GM23248 (cell line): ENCODE results near the gene TMEM237. TPM values are rescaled to one million over a fixed set of nuclear protein-coding genes. Genes with fewer than 3 reads are reported as not detected.

Source experiments
- DNase-seq: peaks from one replicate; pipeline ENCODE4 v3.0.0-alpha.2; 2015
- H2AFZ ChIP-seq: fragments of 200-600 bp; sonication (generic); 2 replicates; pipeline ENCODE4 v1.6.1; 2016; ENCODE audit warnings: antibody characterized with exemption
- H3F3A ChIP-seq: fragments of 200-600 bp; sonication (generic); 2 replicates; pipeline ENCODE4 v1.6.1; 2016; ENCODE audit warnings: mild to moderate bottlenecking, antibody characterized with exemption, mixed run types; ENCODE audit not compliant: insufficient read depth
- H3K27ac ChIP-seq: fragments of 200-600 bp; sonication (generic); 2 replicates; pipeline ENCODE4 v1.5.1; 2016; ENCODE audit warnings: mild to moderate bottlenecking
- H3K27me3 ChIP-seq: fragments of 200-600 bp; sonication (generic); replicated peaks from 2 replicates; pipeline ENCODE4 v1.6.1; 2016; ENCODE audit warnings: mild to moderate bottlenecking; ENCODE audit not compliant: insufficient read depth
- H3K36me3 ChIP-seq: fragments of 200-600 bp; sonication (generic); 2 replicates; pipeline ENCODE4 v1.6.1; 2016; ENCODE audit warnings: low read depth, mild to moderate bottlenecking
- H3K4me1 ChIP-seq: fragments of 200-600 bp; sonication (generic); 2 replicates; pipeline ENCODE4 v1.6.1; 2016; ENCODE audit warnings: mild to moderate bottlenecking; ENCODE audit not compliant: insufficient read depth
- H3K4me2 ChIP-seq: fragments of 200-600 bp; sonication (generic); one replicate; pipeline ENCODE4 v1.6.1; 2016; ENCODE audit warnings: mild to moderate bottlenecking; ENCODE audit not compliant: unreplicated experiment
- H3K4me3 ChIP-seq: fragments of 200-600 bp; sonication (generic); 2 replicates; pipeline ENCODE4 v1.5.1; 2016; ENCODE audit warnings: mild to moderate bottlenecking
- H3K79me2 ChIP-seq: fragments of 200-600 bp; sonication (generic); 2 replicates; pipeline ENCODE4 v1.6.1; 2016; ENCODE audit warnings: mild to moderate bottlenecking; ENCODE audit not compliant: insufficient read depth
- H3K9ac ChIP-seq: fragments of 200-600 bp; sonication (generic); 2 replicates; pipeline ENCODE4 v1.6.1; 2016; ENCODE audit warnings: mild to moderate bottlenecking
- H3K9me2 ChIP-seq: fragments of 200-600 bp; sonication (generic); 2 replicates; pipeline ENCODE4 v1.6.1; 2016; ENCODE audit warnings: mixed run types, mild to moderate bottlenecking, moderate library complexity; ENCODE audit not compliant: insufficient read depth
- H3K9me3 ChIP-seq: fragments of 200-600 bp; sonication (generic); one replicate; pipeline ENCODE4 v1.6.1; 2017; ENCODE audit warnings: low read depth
- H4K20me1 ChIP-seq: fragments of 200-600 bp; sonication (generic); 2 replicates; pipeline ENCODE4 v1.6.0; 2016; ENCODE audit not compliant: insufficient read depth
- EZH2 ChIP-seq: fragments of 200-600 bp; sonication (generic); IDR thresholded peaks from 2 replicates; pipeline ENCODE4 v1.6.1; 2018; ENCODE audit warnings: antibody characterized with exemption, mild to moderate bottlenecking; ENCODE audit not compliant: insufficient read depth, poor library complexity, severe bottlenecking
- EZH2phosphoT487 ChIP-seq: fragments of 200-600 bp; sonication (generic); IDR thresholded peaks from 2 replicates; pipeline ENCODE4 v1.6.1; 2018; ENCODE audit warnings: antibody characterized with exemption, moderate library complexity, mild to moderate bottlenecking, low read depth; ENCODE audit not compliant: insufficient read depth
- WGBS, 2 experiments: methylation state at CpG; one replicate each; pipeline ENCODE4 v1.1.6; 2015 to 2017; ENCODE audit warnings: low lambda C conversion rate in 2 of 2, low coverage in 1 of 2; ENCODE audit errors: missing lambda C conversion rate in 2 of 2; 5-methylcytosine and 5-hydroxymethylcytosine counted together
- in situ Hi-C: fragments of 300-500 bp; cut with MboI; formaldehyde crosslinking; loops from 2 replicates; pipeline ENCODE4 v1.15.0; 2020
- polyA plus RNA-seq: library from polyadenylated mRNA; unstranded; fragments of >200 nt; fragmentation: Nextera tagmentation; extraction: Ambion mirVana; gene quantifications from 2 replicates; pipeline ENCODE4 v1.2.1, GENCODE V29; 2016
- total RNA-seq: library from RNA; depleted of rRNA; stranded (reverse); fragments of >200 nt; shearing (Covaris generic); gene quantifications from 2 replicates; pipeline ENCODE4 v1.2.3, GENCODE V29; 2014

Gene TMEM237
- total and polyA plus RNA-seq, 2 experiments from 2014 or later: 77.5 to 95.5 TPM

DNA sequence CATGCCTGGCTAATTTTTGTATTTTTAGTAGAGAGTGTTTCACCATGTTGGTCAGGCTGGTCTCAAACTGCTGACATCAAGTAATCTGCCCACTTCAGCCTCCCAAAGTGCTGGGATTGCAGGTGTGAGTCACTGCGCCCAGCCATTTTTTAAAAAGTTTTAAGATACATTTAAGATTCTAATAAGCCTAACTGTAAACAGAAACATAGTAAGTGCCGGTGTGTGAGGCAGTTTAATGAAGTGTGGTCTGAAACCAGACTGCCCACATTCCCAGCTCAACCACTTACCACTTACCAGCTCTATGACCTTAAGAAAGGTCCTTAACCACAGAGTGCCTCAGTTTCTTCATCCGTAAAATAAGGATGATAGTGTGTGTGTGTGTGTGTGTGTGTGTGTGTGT, 42.4 kb downstream of the TMEM237 start:
- no peak overlapping the region for H3K4me3 ChIP-seq
- no peaks in the 10 kb centered on the region for H4K20me1 ChIP-seq
- no peaks in the 10 kb centered on the region for H3K27me3 ChIP-seq
- 84 to 86% methylated on average over 3 of the region's 3 CpGs for WGBS, 2 experiments
- TF ChIP-seq EZH2phosphoT487 (no peak), EZH2 (no peak)
- H3K9ac ChIP-seq: no peak overlapping the region
- H3K9me2 ChIP-seq: no peaks in the 10 kb centered on the region
- no peaks in the 10 kb centered on the region for H3K4me1 ChIP-seq
- H2AFZ ChIP-seq: no peak overlapping the region
- no peaks in the 10 kb centered on the region for H3K9me3 ChIP-seq
- H3K4me2 ChIP-seq: no peak overlapping the region
- no peak overlapping the region for H3K27ac ChIP-seq
- no peaks in the 10 kb centered on the region for H3F3A ChIP-seq
- in situ Hi-C loops: no loop called here
- no peak for DNase-seq
- H3K36me3 ChIP-seq: no peaks in the 10 kb centered on the region
- no peaks in the 10 kb centered on the region for H3K79me2 ChIP-seq

DNA sequence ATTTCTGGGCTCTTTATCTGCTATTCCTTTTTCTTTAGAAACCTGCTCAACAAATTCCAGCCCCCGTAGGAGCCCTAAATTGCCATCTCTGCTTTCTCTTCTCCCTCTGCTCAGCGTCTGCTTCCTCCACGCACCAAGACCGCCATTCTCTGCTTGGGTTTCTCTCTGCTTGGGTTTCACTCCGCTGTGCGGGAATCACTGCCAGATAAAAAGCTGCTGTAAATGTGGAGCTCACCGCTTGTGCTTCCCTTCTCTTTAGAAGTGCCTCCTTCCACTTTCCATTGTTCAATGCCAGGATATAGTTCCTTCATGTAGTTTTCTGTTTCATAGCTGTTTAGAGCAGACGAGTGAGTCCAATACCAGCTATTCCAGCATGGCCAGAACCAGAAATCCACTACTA, 45.9 kb downstream of the TMEM237 start:
- no peaks in the 10 kb centered on the region for H3K9me2 ChIP-seq
- H3F3A ChIP-seq: no peaks in the 10 kb centered on the region
- no peaks in the 10 kb centered on the region for H4K20me1 ChIP-seq
- 72 to 75% methylated on average over 8 of the region's 8 CpGs for WGBS, 2 experiments
- TF ChIP-seq EZH2: no peak
- no peak for TF ChIP-seq EZH2phosphoT487
- no peaks in the 10 kb centered on the region for H3K4me1 ChIP-seq
- H3K79me2 ChIP-seq: no peaks in the 10 kb centered on the region
- H2AFZ ChIP-seq: no peak overlapping the region
- no peak overlapping the region for H3K9ac ChIP-seq
- no peak overlapping the region for H3K4me2 ChIP-seq
- no peaks in the 10 kb centered on the region for H3K9me3 ChIP-seq
- no peak for DNase-seq
- no peaks in the 10 kb centered on the region for H3K36me3 ChIP-seq
- H3K27ac ChIP-seq: no peak overlapping the region
- no peak overlapping the region for H3K4me3 ChIP-seq
- in situ Hi-C loops: no loop called here
- no peaks in the 10 kb centered on the region for H3K27me3 ChIP-seq

DNA sequence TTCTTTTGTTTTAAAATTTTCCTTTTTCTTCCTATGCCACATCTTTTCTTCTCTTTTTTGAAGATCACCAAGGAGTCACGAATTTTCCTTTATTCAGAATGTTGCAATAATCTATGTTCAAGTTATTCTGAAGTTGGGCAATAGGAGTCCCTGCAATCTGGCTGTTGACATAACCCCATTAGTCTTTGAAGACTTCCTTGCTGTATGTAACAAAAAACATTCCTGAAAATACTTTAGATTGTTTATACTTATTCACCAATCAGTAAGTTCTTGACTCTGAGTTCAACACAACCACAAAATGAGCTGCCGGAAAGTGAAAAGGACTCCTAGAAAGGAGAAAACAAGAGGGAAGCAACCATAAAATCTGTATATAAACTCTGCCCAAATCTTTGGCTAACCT, 62.8 kb downstream of the TMEM237 start:
- H3K9ac ChIP-seq: no peak overlapping the region
- WGBS, 2 experiments: 22 to 26% methylated on average over 2 of the region's 2 CpGs
- peaks cover 15% of the 10 kb centered on the region; the same call in 1 of the 2 replicates for H3F3A ChIP-seq
- TF ChIP-seq EZH2phosphoT487 (no peak), EZH2 (no peak)
- H3K4me1 ChIP-seq: peaks cover 19% of the 10 kb centered on the region
- H3K36me3 ChIP-seq: no peaks in the 10 kb centered on the region
- H3K9me2 ChIP-seq: no peaks in the 10 kb centered on the region
- peak overlapping the region; percentile 24 for H3K4me2 ChIP-seq
- no peaks in the 10 kb centered on the region for H3K9me3 ChIP-seq
- H2AFZ ChIP-seq: peak overlapping the region; percentile 47
- no peak overlapping the region for H3K27ac ChIP-seq
- 0 out of 2 replicates have a peak overlapping the region, but pooled peaks have one; percentile 9 for H3K4me3 ChIP-seq
- H3K79me2 ChIP-seq: no peaks in the 10 kb centered on the region
- DNase-seq: peak; percentile 74
- in situ Hi-C loops: no loop called here
- H4K20me1 ChIP-seq: no peaks in the 10 kb centered on the region
- H3K27me3 ChIP-seq: no peaks in the 10 kb centered on the region

DNA sequence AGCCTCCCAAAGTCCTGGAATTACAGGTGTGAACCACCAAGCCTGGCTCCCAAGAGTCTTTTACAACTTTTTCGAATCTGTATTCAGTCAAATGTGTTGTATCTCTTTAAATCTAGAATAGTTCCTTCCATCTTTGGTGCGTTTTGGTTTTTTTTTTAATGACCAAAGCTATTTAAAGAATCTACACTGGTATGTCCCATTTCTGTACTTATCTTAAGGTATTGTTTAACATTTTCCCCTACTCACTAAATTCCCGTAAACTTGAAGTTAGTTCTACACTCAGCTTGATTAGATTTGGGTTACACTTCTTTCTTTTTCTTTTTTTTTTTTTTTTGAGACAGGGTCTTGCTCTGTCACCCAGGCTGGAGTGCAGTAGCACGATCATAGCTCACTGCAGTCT, 63.8 kb downstream of the TMEM237 start:
- no peaks in the 10 kb centered on the region for H3K27me3 ChIP-seq
- 62 to 63% methylated on average over 4 of the region's 4 CpGs for WGBS, 2 experiments
- H3K4me2 ChIP-seq: no peak overlapping the region
- 0 out of 2 replicates have a peak overlapping the region, but pooled peaks have one; percentile 15 for H2AFZ ChIP-seq
- TF ChIP-seq EZH2 (no peak), EZH2phosphoT487 (no peak)
- in situ Hi-C loops: no loop called here
- no peaks in the 10 kb centered on the region for H3K36me3 ChIP-seq
- H3K9me3 ChIP-seq: no peaks in the 10 kb centered on the region
- no peak overlapping the region for H3K9ac ChIP-seq
- peaks cover 15% of the 10 kb centered on the region; the same call in 1 of the 2 replicates for H3F3A ChIP-seq
- H3K4me1 ChIP-seq: peaks cover 19% of the 10 kb centered on the region
- H3K79me2 ChIP-seq: no peaks in the 10 kb centered on the region
- no peak overlapping the region for H3K4me3 ChIP-seq
- H3K9me2 ChIP-seq: no peaks in the 10 kb centered on the region
- H3K27ac ChIP-seq: no peak overlapping the region
- no peaks in the 10 kb centered on the region for H4K20me1 ChIP-seq
- DNase-seq: no peak

DNA sequence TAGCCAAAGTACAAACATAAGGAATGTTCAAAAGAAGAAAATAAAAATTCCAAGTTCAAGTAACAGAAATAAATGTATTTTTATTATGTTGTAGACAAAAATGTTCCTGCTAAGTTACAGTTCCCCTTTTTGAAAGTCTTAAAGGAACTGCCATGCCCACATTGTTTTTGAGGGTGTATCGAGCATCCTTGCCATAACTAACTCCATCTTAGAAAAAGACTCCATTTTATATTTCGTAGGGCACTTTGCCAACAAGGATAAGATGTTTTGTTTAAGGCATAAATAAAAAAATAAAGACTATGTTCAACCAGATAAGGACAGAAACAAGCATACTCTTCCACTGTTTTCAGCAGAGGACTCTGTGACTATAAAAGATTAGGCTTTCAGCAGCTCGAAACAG, 67.3 kb downstream of the TMEM237 start:
- H3F3A ChIP-seq: peaks cover 14% of the 10 kb centered on the region; the same call in 1 of the 2 replicates
- no peak overlapping the region for H3K4me2 ChIP-seq
- no peaks in the 10 kb centered on the region for H3K9me2 ChIP-seq
- no peak overlapping the region for H3K4me3 ChIP-seq
- 76 to 80% methylated on average over 3 of the region's 3 CpGs for whole genome bisulfite sequencing, 2 experiments
- TF ChIP-seq EZH2 (no peak), EZH2phosphoT487 (no peak)
- H4K20me1 ChIP-seq: no peaks in the 10 kb centered on the region
- no peaks in the 10 kb centered on the region for H3K36me3 ChIP-seq
- in situ Hi-C loops: no loop called here
- H3K27ac ChIP-seq: no peak overlapping the region
- DNase-seq: no peak
- H3K4me1 ChIP-seq: peaks cover 17% of the 10 kb centered on the region
- H3K9ac ChIP-seq: no peak overlapping the region
- no peaks in the 10 kb centered on the region for H3K79me2 ChIP-seq
- H3K9me3 ChIP-seq: no peaks in the 10 kb centered on the region
- H3K27me3 ChIP-seq: no peaks in the 10 kb centered on the region
- no peak overlapping the region for H2AFZ ChIP-seq
